ENCODE measurements around the gene DRC3. TPM values are rescaled to one million over a fixed set of nuclear protein-coding genes. Genes with fewer than 3 reads are reported as not detected.

DRC3 gene
- total RNA-seq, 1 experiment from 2014 or later: 0.68 TPM

DNA sequence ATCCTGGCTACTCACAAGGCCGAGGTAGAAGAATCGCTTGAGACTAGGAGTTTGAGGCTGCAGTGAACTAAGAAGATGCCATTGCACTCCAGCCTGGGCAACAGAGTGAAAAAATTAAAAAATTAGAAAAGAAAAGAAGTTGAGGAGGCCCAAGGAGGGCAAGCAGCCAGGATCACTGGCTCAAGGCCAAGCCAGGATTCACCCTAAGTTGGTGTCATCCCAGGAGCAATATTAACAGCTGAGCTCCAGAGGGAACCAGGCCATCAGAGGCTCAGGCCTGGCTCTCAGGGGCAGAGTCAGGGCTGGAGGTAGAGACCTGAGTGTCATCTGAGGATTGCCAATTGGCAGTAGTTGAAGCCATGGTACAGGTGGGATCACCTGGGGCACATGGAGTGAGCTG lies 20.7 kb downstream of the DRC3 start:
- no CpG with 5 or more reads among the region's 2 CpGs for WGBS (ENCODE audit: extremely low coverage, insufficient read length, low lambda C conversion rate)
- Histone ChIP-seq H3K9ac (ENCODE audit: extremely low read depth, insufficient read length, low read length) (no peak overlapping the region), H3K56ac (ENCODE audit: insufficient read length, low read depth, low read length) (no peak overlapping the region), H3K27ac (ENCODE audit: insufficient read length, low read depth, low read length) (no peak overlapping the region), H3K14ac (ENCODE audit: insufficient read depth, low read length) (no peak overlapping the region), H3K4me1 (ENCODE audit: insufficient read depth, low read length) (no peaks in the 10 kb centered on the region), H4K5ac (ENCODE audit: insufficient read length, low read depth, low read length) (no peak overlapping the region), H2AK5ac (ENCODE audit: insufficient read length, low read length) (no peak overlapping the region), H2BK12ac (ENCODE audit: insufficient read length, low read depth, low read length) (no peak overlapping the region), H2BK15ac (ENCODE audit: low read depth, low read length) (no peak overlapping the region), H3K4me2 (ENCODE audit: insufficient read depth, insufficient read length, low read length) (no peak overlapping the region), H2BK5ac (ENCODE audit: insufficient read length, low read length) (no peak overlapping the region), H3K9me3 (ENCODE audit: control insufficient read depth, low read depth, low read length) (no peaks in the 10 kb centered on the region), H2BK120ac (ENCODE audit: low read depth, low read length, poor library complexity, severe bottlenecking) (no peak overlapping the region), H3T11ph (ENCODE audit: low read length) (no peak overlapping the region), H3K18ac (ENCODE audit: insufficient read length, low read depth, low read length) (no peak overlapping the region), H2BK20ac (ENCODE audit: low read depth, low read length, poor library complexity, severe bottlenecking) (no peak overlapping the region), H4K20me1 (ENCODE audit: control insufficient read depth, insufficient read depth, insufficient read length) (no peaks in the 10 kb centered on the region), H3K4ac (ENCODE audit: low read depth, low read length) (no peak overlapping the region), H3K23me2 (ENCODE audit: insufficient read length, low read depth, low read length, poor library complexity, severe bottlenecking) (peaks cover 3% of the 10 kb centered on the region), H3K79me1 (ENCODE audit: insufficient read depth, low read depth, low read length, poor library complexity, severe bottlenecking) (no peaks in the 10 kb centered on the region), H4K91ac (ENCODE audit: insufficient read length, low read depth, low read length) (no peak overlapping the region), H4K8ac (replicated peaks; ENCODE audit: insufficient read length, low read depth, low read length) (no peak overlapping the region), H2AFZ (ENCODE audit: low read length) (no peak overlapping the region), H3K23ac (ENCODE audit: insufficient read length, low read depth, low read length) (no peak overlapping the region), H3K79me2 (ENCODE audit: insufficient read depth, low read length) (no peaks in the 10 kb centered on the region), H3K27me3 (ENCODE audit: insufficient read depth, low read length) (no peaks in the 10 kb centered on the region)
- Mint-ChIP-seq H3K9me3 (no peaks in the 10 kb centered on the region), H3K27me3 (ENCODE audit: low read depth) (peaks cover 3% of the 10 kb centered on the region), H3K36me3 (ENCODE audit: insufficient read depth in 1 of 3, low read depth in 3 of 3) (no peaks in the 10 kb centered on the region), H3K4me3 (no peak overlapping the region), H3K27ac (no peak overlapping the region; a peak in 1 of 7 replicates), H3K4me1 (peaks cover 2 to 5% of the 10 kb centered on the region in 2 experiments; a peak in 1 of 4 replicates)
- no peak for DNase-seq
- TF ChIP-seq, protein P1, sequence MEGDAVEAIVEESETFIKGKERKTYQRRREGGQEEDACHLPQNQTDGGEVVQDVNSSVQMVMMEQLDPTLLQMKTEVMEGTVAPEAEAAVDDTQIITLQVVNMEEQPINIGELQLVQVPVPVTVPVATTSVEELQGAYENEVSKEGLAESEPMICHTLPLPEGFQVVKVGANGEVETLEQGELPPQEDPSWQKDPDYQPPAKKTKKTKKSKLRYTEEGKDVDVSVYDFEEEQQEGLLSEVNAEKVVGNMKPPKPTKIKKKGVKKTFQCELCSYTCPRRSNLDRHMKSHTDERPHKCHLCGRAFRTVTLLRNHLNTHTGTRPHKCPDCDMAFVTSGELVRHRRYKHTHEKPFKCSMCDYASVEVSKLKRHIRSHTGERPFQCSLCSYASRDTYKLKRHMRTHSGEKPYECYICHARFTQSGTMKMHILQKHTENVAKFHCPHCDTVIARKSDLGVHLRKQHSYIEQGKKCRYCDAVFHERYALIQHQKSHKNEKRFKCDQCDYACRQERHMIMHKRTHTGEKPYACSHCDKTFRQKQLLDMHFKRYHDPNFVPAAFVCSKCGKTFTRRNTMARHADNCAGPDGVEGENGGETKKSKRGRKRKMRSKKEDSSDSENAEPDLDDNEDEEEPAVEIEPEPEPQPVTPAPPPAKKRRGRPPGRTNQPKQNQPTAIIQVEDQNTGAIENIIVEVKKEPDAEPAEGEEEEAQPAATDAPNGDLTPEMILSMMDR (conservative IDR thresholded peaks at IDR 0.05): no peak
